NCI-H526 (cell line): ENCODE results near the gene ZDHHC6.
"Not testable (repeated sequence)": the region's sequence is repeated elsewhere in the genome, so short reads cannot be mapped to it uniquely, and the experiment has no call there.

Experiments
- DNase-seq, 2 experiments: peaks; one replicate each; lab custom pipeline; 2025; lab: John Stamatoyannopoulos, UW

The ZDHHC6 gene

DNA sequence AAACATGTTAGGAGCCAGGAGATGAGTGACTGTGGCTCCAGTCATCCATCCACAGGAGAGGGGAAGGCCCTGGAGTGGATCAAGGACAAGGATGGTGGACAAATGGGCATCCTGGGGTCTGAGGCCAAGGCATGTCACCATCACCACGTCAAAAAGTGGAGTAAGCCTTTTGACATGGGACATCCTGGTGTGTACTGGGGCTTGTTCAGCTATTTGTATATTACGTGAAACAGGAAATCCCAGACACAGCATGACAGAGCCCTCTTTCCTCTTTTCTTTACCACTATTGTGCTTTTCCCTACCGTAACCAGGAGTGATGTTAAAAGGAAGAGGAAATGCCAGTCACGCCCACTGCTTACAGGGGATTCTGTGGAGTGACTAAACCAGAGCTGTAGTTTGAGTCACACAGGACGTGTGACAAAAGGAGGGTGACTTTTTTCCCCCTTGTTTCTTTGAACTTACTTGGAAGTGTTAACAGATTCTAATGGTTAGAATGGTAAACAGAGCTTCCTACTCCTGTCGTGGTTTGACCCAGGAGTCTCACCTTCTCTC, 57.4 kb downstream of the ZDHHC6 start:
- no peak for DNase-seq

DNA sequence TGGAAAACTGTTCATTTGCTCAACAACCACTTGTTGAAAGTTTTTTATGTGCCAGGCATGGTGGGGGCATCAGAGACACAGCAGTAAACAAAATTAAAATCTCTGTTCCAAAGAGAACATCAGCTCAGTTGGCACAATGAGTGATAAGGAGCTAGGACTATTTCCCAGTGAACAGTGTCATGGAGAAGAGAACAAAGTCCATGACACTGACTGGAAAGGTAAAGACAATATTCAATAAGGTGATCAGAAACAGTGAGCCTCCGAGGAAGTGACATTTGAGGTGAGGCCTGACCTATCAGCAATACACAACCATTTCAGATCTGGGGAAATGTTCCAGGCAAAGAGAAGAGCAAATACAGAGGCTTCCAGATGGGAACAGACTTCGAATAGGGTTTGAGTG, 58.2 kb downstream of the ZDHHC6 start:
- no peak for DNase-seq

DNA sequence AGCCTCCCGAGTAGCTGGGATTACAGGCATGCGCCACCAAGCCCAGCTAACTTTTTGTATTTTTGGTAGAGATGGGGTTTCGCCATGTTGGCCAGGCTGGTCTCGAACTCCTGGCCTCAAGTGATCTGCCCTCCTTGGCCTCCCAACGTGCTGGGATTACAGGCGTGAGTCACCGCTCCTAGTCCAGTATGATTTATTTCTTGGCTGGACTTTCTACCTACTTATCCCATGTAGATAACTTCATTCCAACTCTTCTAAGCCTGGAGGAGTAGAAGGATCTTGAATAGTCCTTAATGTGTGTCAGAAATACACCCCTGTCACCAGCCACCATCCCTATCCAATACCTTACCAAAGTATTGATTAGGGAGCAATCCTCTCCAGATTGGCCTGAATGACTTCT, 58.7 kb downstream of the ZDHHC6 start:
- DNase-seq, result not testable (repeated sequence)

DNA sequence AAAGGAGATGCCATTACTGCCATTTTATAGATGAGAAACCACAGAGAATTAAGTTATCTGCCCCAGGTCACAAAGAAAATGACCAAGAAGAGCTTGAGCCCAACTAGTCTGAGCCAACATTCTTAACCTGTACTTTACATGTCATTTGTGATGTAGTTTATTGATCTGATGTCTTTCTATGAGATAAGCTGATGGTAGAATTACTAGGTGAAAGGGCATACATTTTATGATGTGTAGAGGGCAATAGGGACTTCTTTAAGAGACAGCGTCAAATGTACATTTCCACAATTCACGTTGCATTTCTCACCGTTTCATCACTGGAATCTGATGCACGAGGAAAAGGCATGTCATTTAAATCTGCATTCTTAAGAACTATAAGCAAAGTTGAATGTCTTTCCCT, 61.5 kb downstream of the ZDHHC6 start:
- DNase-seq, result no peak

DNA sequence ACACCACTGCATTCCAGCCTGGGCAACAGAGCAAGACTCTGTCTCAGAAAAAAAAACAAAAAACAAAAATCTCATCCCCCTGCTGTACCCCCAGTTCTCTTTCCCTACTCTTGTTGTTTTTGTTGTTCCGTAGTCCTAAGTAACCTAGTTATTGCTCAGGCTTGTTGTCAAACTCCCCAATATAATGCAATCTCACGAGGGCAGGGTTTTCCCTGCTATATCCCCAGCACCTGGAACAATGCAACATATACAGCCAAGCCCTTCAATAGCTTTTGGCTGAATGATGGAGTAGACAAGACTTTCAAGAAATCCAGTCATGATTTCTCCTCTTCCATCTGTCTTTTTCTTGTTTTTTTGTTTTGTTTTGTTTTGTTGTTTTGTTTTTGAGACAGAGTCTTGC, 62.6 kb downstream of the ZDHHC6 start:
- DNase-seq, result no peak

DNA sequence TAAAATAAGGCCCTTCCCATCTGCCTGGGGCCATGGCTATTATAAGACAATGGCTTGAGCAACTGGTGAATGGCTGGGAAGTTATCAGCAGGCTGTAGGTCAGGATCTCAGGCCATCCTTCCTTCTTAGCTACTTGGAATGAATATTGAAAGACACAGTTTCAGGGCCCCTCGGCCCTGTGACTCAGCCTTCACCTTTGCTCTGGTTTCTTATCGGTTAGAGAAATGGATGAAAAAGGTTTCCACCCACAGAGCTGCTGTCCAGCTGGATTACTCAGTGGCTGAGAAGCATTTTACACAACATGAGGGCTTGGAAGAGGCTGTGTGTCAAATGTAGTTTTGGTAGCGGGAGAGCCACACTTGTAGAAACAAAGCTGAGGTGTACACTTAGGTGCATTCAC, 63.4 kb downstream of the ZDHHC6 start:
- no peak for DNase-seq

DNA sequence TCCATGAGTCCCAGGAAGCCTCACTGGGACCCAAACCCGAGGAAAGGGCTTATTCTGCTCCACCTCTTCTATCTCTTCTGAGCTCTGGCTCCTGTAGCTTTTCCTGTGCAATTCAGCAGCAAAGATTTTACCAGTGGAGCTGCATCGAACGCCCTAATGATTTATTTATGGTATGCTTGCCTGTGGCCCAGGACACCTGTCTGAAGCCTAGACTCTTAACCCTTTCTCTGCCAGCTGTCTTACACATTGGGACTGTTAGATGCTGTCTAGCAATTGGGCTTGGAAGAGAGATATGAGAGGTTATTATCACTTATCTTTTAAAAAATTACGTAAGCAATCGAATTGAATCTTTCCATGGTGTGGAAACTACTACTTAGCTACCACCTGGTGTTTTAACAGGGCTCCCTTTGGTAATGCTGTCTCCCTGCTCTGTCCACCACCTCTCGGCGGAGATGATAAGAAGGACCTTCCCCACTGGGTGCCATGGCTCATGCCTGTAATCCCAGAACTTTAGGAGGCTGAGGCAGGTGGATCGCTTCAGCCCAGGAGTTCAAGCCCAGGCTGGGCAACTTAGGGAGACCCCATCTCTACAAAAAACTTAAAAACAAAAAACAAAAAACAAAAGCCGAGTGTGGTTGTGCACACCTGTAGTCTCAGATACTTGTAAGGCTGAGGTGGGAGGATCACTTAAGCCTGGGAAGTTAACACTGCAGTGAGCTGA, 64.0 kb downstream of the ZDHHC6 start:
- DNase-seq, result no peak
